ENCODE measurements around the gene TMEM255B. TPM values are rescaled to one million over a fixed set of nuclear protein-coding genes. Genes with fewer than 3 reads are reported as not detected.
A peak's percentile ranks its signal among the peaks of the same experiment; 100 is the strongest.
"Not testable (repeated sequence)": the region's sequence is repeated elsewhere in the genome, so short reads cannot be mapped to it uniquely, and the experiment has no call there.

Gene TMEM255B
- total RNA-seq, 8 experiments from 2014 or later: 0.05 to 2.7 (median 0.52) TPM

GRCh38 chr13:113828282-113828825 lies 69.3 kb downstream of the TMEM255B start:
- no peak for ATAC-seq (replicated peaks in 6 of 8)
- WGBS, 10 experiments: 94 to 100% (median 97%) methylated on average over 3 to 17 of the region's 20 CpGs; no CpG with 5 or more reads in 5 of the 10 experiments
- in situ Hi-C loops (cut with MboI; ENCODE audit: low pct_unique_long_range_greater_than_20kb in 2 of 9, low sequenced_read_pairs in 9 of 9, unreplicated experiment in 9 of 9): no loop called here

GRCh38 chr13:113830426-113830950 lies 71.5 kb downstream of the TMEM255B start:
- ATAC-seq (replicated peaks in 6 of 8); H3K4me3 ChIP-seq; in situ Hi-C loops (cut with MboI; ENCODE audit: low pct_unique_long_range_greater_than_20kb in 2 of 9, low sequenced_read_pairs in 9 of 9, unreplicated experiment in 9 of 9); H3K4me1 ChIP-seq (replicated peaks in 1 of 2): not testable (repeated sequence)
- peak overlapping the region in 1 of 2 donors; percentile 20 for H3K27ac ChIP-seq
- WGBS, 10 experiments: no CpG with 5 or more reads among the region's 22 CpGs

More at GRCh38 chr13:113828282-113828825, 69.3 kb downstream of the TMEM255B start:
- Histone ChIP-seq H3K4me3 (no peak overlapping the region), H3K27ac (no peak overlapping the region), H3K4me1 (replicated peaks in 1 of 2) (peaks cover 3 to 4% of the 10 kb centered on the region in 2 donors)

- WGBS, 10 experiments: 70 to 85% methylated on average over 2 to 6 of the region's 23 CpGs; no CpG with 5 or more reads in 8 of the 10 experiments
Measured at GRCh38 chr13:113831061-113831460, 72.0 kb downstream of the TMEM255B start.

DNA sequence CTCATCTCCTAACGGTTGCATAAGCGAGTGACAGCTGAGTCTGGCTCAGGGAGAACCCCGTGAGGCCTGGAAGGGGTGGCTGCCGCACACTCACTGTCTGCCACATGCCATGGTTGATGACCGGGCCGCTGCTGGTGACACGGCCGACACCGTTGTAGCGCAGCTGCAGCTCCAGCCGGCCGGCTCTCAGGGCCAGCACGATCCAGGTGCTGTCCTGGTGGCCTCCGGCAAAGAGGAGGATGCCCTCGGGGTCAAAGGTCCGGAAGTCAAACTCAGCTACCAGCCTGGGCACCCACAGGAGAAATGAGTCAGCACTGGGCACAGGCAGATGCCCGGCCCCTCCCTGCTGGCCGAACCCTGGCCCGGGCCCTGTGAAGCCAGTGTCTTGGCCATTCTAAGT lies 73.2 kb downstream of the TMEM255B start:
- 0 to 100% (median 100%) methylated on average over 1 to 3 of the region's 19 CpGs; no CpG with 5 or more reads in 7 of the 10 experiments for WGBS, 10 experiments
- no peak overlapping the region for H3K27ac ChIP-seq
- peaks cover 12 to 13% of the 10 kb centered on the region in 2 donors for H3K4me1 ChIP-seq (replicated peaks in 1 of 2)
- no peak overlapping the region for H3K4me3 ChIP-seq
- no peak for ATAC-seq (replicated peaks in 6 of 8)
- in situ Hi-C loops (cut with MboI; ENCODE audit: low pct_unique_long_range_greater_than_20kb in 2 of 9, low sequenced_read_pairs in 9 of 9, unreplicated experiment in 9 of 9): no loop called here

More at GRCh38 chr13:113831061-113831460, 72.0 kb downstream of the TMEM255B start:
- peak in 1 of 8 experiments; percentile 9 for ATAC-seq (replicated peaks in 6 of 8)
- Histone ChIP-seq H3K27ac (peak overlapping the region in 1 of 2 donors; percentile 20), H3K4me1 (replicated peaks in 1 of 2) (peaks cover 8 to 9% of the 10 kb centered on the region in 2 donors), H3K4me3 (no peak overlapping the region)
- in situ Hi-C loops (cut with MboI; ENCODE audit: low pct_unique_long_range_greater_than_20kb in 2 of 9, low sequenced_read_pairs in 9 of 9, unreplicated experiment in 9 of 9): no loop called here

DNA sequence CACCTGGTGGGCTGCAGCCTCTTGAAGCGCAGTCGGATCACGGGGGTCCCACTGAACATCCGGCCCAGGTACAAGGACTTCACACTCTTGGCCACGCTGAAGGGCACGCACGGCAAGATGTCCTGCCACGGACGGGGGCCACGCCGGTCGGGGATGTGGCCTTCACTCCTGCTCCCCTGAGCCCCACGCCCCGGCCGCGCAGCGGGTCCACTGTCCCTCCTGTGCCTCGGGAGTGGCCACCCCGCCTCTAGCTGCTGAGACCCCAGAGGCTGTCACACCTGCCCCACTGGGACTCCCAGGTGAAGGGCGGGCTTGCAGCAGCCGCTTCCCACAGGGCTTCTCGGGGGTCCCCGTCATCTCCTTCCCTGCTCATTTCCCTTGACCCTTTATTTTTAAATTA lies 73.6 kb downstream of the TMEM255B start:
- Histone ChIP-seq H3K4me3 (no peak overlapping the region), H3K27ac (no peak overlapping the region), H3K4me1 (replicated peaks in 1 of 2) (peaks cover 16 to 18% of the 10 kb centered on the region in 2 donors)
- no peak for ATAC-seq (replicated peaks in 6 of 8)
- 92 to 100% (median 96%) methylated on average over 2 to 8 of the region's 23 CpGs; no CpG with 5 or more reads in 6 of the 10 experiments for WGBS, 10 experiments
- in situ Hi-C loops (cut with MboI; ENCODE audit: low pct_unique_long_range_greater_than_20kb in 2 of 9, low sequenced_read_pairs in 9 of 9, unreplicated experiment in 9 of 9): no loop called here

GRCh38 chr13:113833111-113833830 lies 74.2 kb downstream of the TMEM255B start:
- H3K4me1 ChIP-seq (replicated peaks in 1 of 2): peaks cover 22 to 23% of the 10 kb centered on the region in 2 donors
- 80 to 100% (median 95%) methylated on average over 1 to 11 of the region's 25 CpGs; no CpG with 5 or more reads in 3 of the 10 experiments for WGBS, 10 experiments
- in situ Hi-C loops (cut with MboI; ENCODE audit: low pct_unique_long_range_greater_than_20kb in 2 of 9, low sequenced_read_pairs in 9 of 9, unreplicated experiment in 9 of 9): no loop called here

GRCh38 chr13:113834006-113834405 lies 75.0 kb downstream of the TMEM255B start:
- H3K27ac ChIP-seq; in situ Hi-C loops (cut with MboI; ENCODE audit: low pct_unique_long_range_greater_than_20kb in 2 of 9, low sequenced_read_pairs in 9 of 9, unreplicated experiment in 9 of 9); H3K4me3 ChIP-seq; ATAC-seq (replicated peaks in 6 of 8): not testable (repeated sequence)
- H3K4me1 ChIP-seq (replicated peaks in 1 of 2): peaks cover 26 to 28% of the 10 kb centered on the region in 2 donors
- WGBS, 10 experiments: 80 to 100% (median 100%) methylated on average over 1 to 3 of the region's 17 CpGs; no CpG with 5 or more reads in 7 of the 10 experiments

More at GRCh38 chr13:113833111-113833830, 74.2 kb downstream of the TMEM255B start:
- no peak for ATAC-seq (replicated peaks in 6 of 8)
- Histone ChIP-seq H3K27ac (no peak overlapping the region), H3K4me3 (no peak overlapping the region)

DNA sequence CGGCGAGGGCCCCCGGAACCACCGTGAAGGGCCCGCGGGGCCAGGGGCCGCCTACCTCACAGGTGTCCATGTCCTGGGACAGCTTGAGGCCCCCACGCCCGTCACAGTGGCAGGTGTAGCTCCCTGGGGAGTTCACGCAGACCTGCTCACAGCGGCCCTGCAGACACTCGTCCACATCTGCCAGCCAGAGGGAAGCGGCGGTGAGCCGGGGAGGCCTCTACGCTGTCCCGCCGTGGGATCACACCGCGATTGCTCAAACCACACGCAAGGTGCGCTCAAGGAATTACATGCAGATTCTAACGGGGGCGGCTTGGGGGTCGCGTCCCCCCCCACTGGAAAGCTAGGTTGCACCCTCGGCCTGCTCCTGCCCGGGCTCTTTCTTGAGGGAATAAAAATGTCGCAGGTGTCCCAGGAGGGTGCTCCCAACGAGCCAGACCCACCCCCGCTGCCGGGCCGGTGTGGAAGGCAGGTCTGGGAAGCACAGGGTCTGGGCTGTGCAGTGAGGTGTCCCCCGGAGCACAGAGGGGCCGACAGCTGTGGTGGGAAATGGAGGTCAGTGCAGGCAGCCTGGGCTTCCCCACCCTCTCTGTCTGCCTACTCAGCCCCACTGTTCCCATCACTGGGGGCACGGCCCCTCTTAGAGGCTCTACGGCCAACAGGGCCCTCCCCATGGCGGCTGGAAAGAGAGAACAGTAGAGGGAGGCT lies 75.6 kb downstream of the TMEM255B start:
- Histone ChIP-seq H3K27ac (peak overlapping the region in 1 of 2 donors; percentile 51), H3K4me3 (no peak overlapping the region), H3K4me1 (replicated peaks in 1 of 2) (peaks cover 31 to 33% of the 10 kb centered on the region in 2 donors)
- no peak for ATAC-seq (replicated peaks in 6 of 8)
- in situ Hi-C loops (cut with MboI; ENCODE audit: low pct_unique_long_range_greater_than_20kb in 2 of 9, low sequenced_read_pairs in 9 of 9, unreplicated experiment in 9 of 9): no loop called here
- 80 to 85% (median 82%) methylated on average over 2 to 11 of the region's 38 CpGs; no CpG with 5 or more reads in 7 of the 10 experiments for WGBS, 10 experiments

- peak overlapping the region; percentile 6 to 51 for H3K27ac ChIP-seq
- in situ Hi-C loops (cut with MboI; ENCODE audit: low pct_unique_long_range_greater_than_20kb in 2 of 9, low sequenced_read_pairs in 9 of 9, unreplicated experiment in 9 of 9): no loop called here
Measured at GRCh38 chr13:113835461-113836270, 76.6 kb downstream of the TMEM255B start.

DNA sequence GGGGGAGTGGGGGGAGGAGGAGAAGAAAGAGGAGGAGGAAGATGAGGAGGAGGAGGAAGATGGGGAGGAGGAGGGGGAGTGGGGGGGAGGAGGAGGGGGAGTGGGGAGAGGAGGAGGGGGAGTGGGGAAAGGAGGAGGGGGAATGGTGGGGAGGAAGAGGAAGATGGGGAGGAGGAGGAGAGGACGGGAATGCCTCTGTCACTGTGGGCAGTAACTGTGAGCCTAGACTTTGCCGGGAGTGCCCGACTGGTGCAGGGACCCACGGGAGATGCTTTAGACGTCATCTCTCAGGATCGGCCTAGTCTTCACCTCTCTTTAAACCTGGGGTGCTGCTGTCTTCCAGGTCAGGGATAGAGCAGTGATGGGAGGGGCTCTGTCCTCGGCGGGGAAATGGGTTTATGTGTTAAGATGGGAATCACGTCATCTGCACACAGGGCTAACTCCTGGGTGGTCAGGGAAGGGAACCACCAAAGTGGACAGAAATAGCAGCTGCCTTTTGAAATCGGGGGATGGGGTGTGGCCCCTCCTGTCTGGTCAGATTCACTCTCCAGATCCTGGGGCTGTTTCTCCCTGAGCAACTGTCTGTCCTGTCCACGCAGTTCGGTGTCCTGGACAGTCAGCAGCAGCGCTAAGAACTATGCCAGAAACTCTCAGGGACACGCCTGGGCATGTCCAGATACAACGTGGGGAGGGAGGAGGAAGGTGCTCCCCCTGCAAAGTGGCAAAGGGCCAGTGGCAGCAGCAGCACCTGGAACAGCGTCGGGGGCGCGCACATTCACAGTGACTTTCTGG lies 77.9 kb downstream of the TMEM255B start:
- H3K27ac ChIP-seq: peak overlapping the region in 1 of 2 donors; percentile 76
- H3K4me3 ChIP-seq: no peak overlapping the region
- WGBS, 10 experiments: 0 to 62% (median 30%) methylated on average over 3 to 8 of the region's 19 CpGs; no CpG with 5 or more reads in 6 of the 10 experiments
- ATAC-seq (replicated peaks in 6 of 8): peak; percentile 10 to 81 (median 66)
- peaks cover 28 to 31% of the 10 kb centered on the region in 2 donors for H3K4me1 ChIP-seq (replicated peaks in 1 of 2)
- in situ Hi-C loops (cut with MboI; ENCODE audit: low pct_unique_long_range_greater_than_20kb in 2 of 9, low sequenced_read_pairs in 9 of 9, unreplicated experiment in 9 of 9): no loop called here

More at GRCh38 chr13:113835461-113836270, 76.6 kb downstream of the TMEM255B start:
- Histone ChIP-seq H3K4me3 (no peak overlapping the region), H3K4me1 (replicated peaks in 1 of 2) (peaks cover 32 to 33% of the 10 kb centered on the region in 2 donors)
- peak in 2 of 8 experiments; percentile 26 to 34 for ATAC-seq (replicated peaks in 6 of 8)
- 35 to 93% (median 61%) methylated on average over 2 to 7 of the region's 37 CpGs; no CpG with 5 or more reads in 6 of the 10 experiments for WGBS, 10 experiments

DNA sequence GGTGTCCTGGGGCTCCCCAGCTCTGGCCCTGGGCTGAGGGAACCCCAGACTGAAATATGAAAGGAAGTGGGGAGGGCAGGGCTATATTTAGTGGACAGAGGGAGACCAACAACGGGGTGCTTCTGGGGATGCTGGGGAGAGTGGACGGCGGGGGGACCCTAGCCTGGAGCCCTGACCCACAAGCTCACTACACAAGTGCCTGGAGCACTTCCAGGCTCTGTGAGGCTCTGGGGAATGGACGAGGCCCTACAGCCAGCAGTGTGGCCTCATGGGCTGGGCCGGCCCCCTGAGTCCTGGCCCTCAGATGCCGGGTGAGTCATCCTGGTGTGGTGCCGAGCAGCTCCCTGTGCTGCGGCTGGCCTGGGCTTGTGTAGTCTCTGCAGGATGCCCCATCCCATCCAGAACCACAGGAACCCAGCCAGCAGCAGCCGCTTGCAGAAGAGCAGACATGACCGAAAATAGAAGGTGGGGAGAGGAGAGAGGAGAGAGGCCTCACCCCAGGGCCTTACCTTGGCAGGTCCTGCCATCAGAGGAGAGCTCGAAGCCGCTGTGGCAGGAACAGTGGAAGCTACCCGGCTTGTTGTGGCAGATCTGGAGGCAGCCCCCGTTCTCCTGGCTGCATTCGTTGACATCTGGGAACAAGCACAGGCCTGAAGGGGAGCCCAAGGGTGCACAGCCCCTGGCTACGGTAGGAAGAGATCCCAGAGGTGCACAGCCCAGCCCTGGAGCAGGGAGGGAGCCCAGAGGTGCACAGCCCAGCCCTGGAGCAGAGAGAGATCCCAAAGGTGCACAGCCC lies 78.7 kb downstream of the TMEM255B start:
- 0 to 83% (median 40%) methylated on average over 1 to 7 of the region's 16 CpGs; no CpG with 5 or more reads in 6 of the 10 experiments for WGBS, 10 experiments
- no peak overlapping the region for H3K4me3 ChIP-seq
- ATAC-seq (replicated peaks in 6 of 8): peak; percentile 80 to 99 (median 96)
- in situ Hi-C loops (cut with MboI; ENCODE audit: low pct_unique_long_range_greater_than_20kb in 2 of 9, low sequenced_read_pairs in 9 of 9, unreplicated experiment in 9 of 9): no loop called here
- H3K27ac ChIP-seq: peak overlapping the region in 1 of 2 donors; percentile 76
- H3K4me1 ChIP-seq (replicated peaks in 1 of 2): peaks cover 28 to 31% of the 10 kb centered on the region in 2 donors
